HEK293 (cell line): ENCODE data around the gene INTS7.

Experiments
- GLIS2 ChIP-seq: fragments of 450-650 bp; formaldehyde crosslinking; IDR thresholded peaks from 2 replicates; pipeline ENCODE4 v1.5.1; 2016; ENCODE audit warnings: missing biosample characterization, missing genetic modification characterization
- KLF9 ChIP-seq: fragments of 450-650 bp; formaldehyde crosslinking; IDR thresholded peaks from 2 replicates; pipeline ENCODE4 v1.5.1; 2016; ENCODE audit warnings: missing biosample characterization, missing genetic modification characterization, low read depth
- OVOL3 ChIP-seq: fragments of 450-650 bp; formaldehyde crosslinking; IDR thresholded peaks from 2 replicates; pipeline ENCODE4 v1.5.1; 2016; ENCODE audit warnings: missing biosample characterization, missing genetic modification characterization
- ZBTB21 ChIP-seq: fragments of 450-650 bp; formaldehyde crosslinking; IDR thresholded peaks from 2 replicates; pipeline ENCODE4 v1.5.1; 2017; ENCODE audit warnings: missing biosample characterization, missing genetic modification characterization
- ZBTB48 ChIP-seq: fragments of 450-650 bp; formaldehyde crosslinking; IDR thresholded peaks from 2 replicates; pipeline ENCODE4 v1.5.1; 2016; ENCODE audit warnings: missing biosample characterization, missing genetic modification characterization
- ZNF132 ChIP-seq: fragments of 450-650 bp; formaldehyde crosslinking; IDR thresholded peaks from 2 replicates; pipeline ENCODE4 v1.5.1; 2017; ENCODE audit warnings: missing biosample characterization, missing genetic modification characterization, borderline replicate concordance
- ZNF148 ChIP-seq: fragments of 450-650 bp; formaldehyde crosslinking; IDR thresholded peaks from 2 replicates; pipeline ENCODE4 v1.5.0; 2017; ENCODE audit warnings: missing biosample characterization, missing genetic modification characterization, borderline replicate concordance
- ZNF16 ChIP-seq: fragments of 450-650 bp; formaldehyde crosslinking; IDR thresholded peaks from 2 replicates; pipeline ENCODE4 v1.5.1; 2016; ENCODE audit warnings: low read depth, missing biosample characterization, missing genetic modification characterization
- ZNF19 ChIP-seq: fragments of 450-650 bp; formaldehyde crosslinking; IDR thresholded peaks from 2 replicates; pipeline ENCODE4; 2016; ENCODE audit warnings: missing biosample characterization, missing genetic modification characterization, low read depth
- ZNF202 ChIP-seq: fragments of 450-650 bp; formaldehyde crosslinking; IDR thresholded peaks from 2 replicates; pipeline ENCODE4 v1.5.1; 2016; ENCODE audit warnings: missing biosample characterization, missing genetic modification characterization, borderline replicate concordance
- ZNF223 ChIP-seq: fragments of 450-650 bp; formaldehyde crosslinking; IDR thresholded peaks from 2 replicates; pipeline ENCODE4 v1.5.1; 2016; ENCODE audit warnings: missing biosample characterization, missing genetic modification characterization
- ZNF274 ChIP-seq, 2 experiments: fragments of 200-500 bp in 1 of 2; fragments of 450-650 bp in 1 of 2; sonication (Bioruptor generic) in 1 of 2; formaldehyde crosslinking in 1 of 2; IDR thresholded peaks; 2 replicates each; pipeline versions ENCODE4 v1.5.1 to v1.6.1; 2014 to 2016; ENCODE audit warnings: borderline replicate concordance in 1 of 2, inconsistent platforms in 1 of 2, low read length in 1 of 2, missing biosample characterization in 1 of 2, missing genetic modification characterization in 1 of 2
- ZNF391 ChIP-seq: fragments of 450-650 bp; formaldehyde crosslinking; IDR thresholded peaks from 2 replicates; pipeline ENCODE4 v1.5.1; 2016; ENCODE audit warnings: low read depth, missing biosample characterization, missing genetic modification characterization, borderline replicate concordance
- ZNF398 ChIP-seq: fragments of 450-650 bp; formaldehyde crosslinking; IDR thresholded peaks from 2 replicates; pipeline ENCODE4 v1.5.1; 2017; ENCODE audit warnings: missing biosample characterization, missing genetic modification characterization
- ZNF416 ChIP-seq: fragments of 450-650 bp; formaldehyde crosslinking; IDR thresholded peaks from 2 replicates; pipeline ENCODE4 v1.5.1; 2016; ENCODE audit warnings: missing biosample characterization, missing genetic modification characterization
- ZNF514 ChIP-seq: fragments of 450-650 bp; formaldehyde crosslinking; IDR thresholded peaks from 2 replicates; pipeline ENCODE4 v1.5.1; 2016; ENCODE audit warnings: missing biosample characterization, missing genetic modification characterization
- ZNF571 ChIP-seq: fragments of 450-650 bp; formaldehyde crosslinking; IDR thresholded peaks from 2 replicates; pipeline ENCODE4 v1.5.0; 2017; ENCODE audit warnings: missing biosample characterization, missing genetic modification characterization
- ZNF585B ChIP-seq: fragments of 450-650 bp; formaldehyde crosslinking; IDR thresholded peaks from 2 replicates; pipeline ENCODE4 v1.5.1; 2016; ENCODE audit warnings: missing biosample characterization, missing genetic modification characterization
- ZNF596 ChIP-seq: fragments of 450-650 bp; IDR thresholded peaks from 2 replicates; pipeline ENCODE4 v1.5.0; 2018; ENCODE audit warnings: missing biosample characterization, mild to moderate bottlenecking, missing genetic modification characterization, moderate library complexity
- ZNF621 ChIP-seq: fragments of 450-650 bp; formaldehyde crosslinking; IDR thresholded peaks from 2 replicates; pipeline ENCODE4 v1.5.1; 2017; ENCODE audit warnings: missing biosample characterization, missing genetic modification characterization
- ZNF645 ChIP-seq: fragments of 450-650 bp; formaldehyde crosslinking; IDR thresholded peaks from 2 replicates; pipeline ENCODE4; 2016; ENCODE audit warnings: missing biosample characterization, missing genetic modification characterization
- ZNF658 ChIP-seq: fragments of 450-650 bp; formaldehyde crosslinking; IDR thresholded peaks from 2 replicates; pipeline ENCODE4; 2016; ENCODE audit warnings: missing biosample characterization, missing genetic modification characterization
- TF ChIP-seq, protein P1 (sequence below): fragments of 450-650 bp; formaldehyde crosslinking; IDR thresholded peaks from 2 replicates; pipeline ENCODE4 v1.5.1; 2016; ENCODE audit warnings: missing biosample characterization, missing genetic modification characterization, low read depth
- TF ChIP-seq, protein P2 (sequence below): fragments of 450-650 bp; formaldehyde crosslinking; IDR thresholded peaks from 2 replicates; pipeline ENCODE4 v1.5.1; 2017; ENCODE audit warnings: missing biosample characterization, missing genetic modification characterization
- TF ChIP-seq, protein P3 (sequence below): fragments of 450-650 bp; formaldehyde crosslinking; IDR thresholded peaks from 2 replicates; pipeline ENCODE4 v1.5.1; 2017; ENCODE audit warnings: missing biosample characterization, missing genetic modification characterization
- TF ChIP-seq, protein P4 (sequence below): fragments of 450-650 bp; formaldehyde crosslinking; IDR thresholded peaks from 2 replicates; pipeline ENCODE4 v1.5.1; 2016; ENCODE audit warnings: missing biosample characterization, missing genetic modification characterization

INTS7 gene

GRCh38 chr1:212035123-212035834, at the start of gene INTS7, which contains the start of gene DTL (continued):
- TF ChIP-seq ZNF148 (tag by site-specific recombination) = no peak
- no peak for TF ChIP-seq ZNF19
- no peak for TF ChIP-seq ZNF621 (tag by site-specific recombination)
- no peak for TF ChIP-seq ZNF416 (tag by site-specific recombination)
- no peak for TF ChIP-seq ZNF571 (tag by site-specific recombination)
- TF ChIP-seq, protein P1, sequence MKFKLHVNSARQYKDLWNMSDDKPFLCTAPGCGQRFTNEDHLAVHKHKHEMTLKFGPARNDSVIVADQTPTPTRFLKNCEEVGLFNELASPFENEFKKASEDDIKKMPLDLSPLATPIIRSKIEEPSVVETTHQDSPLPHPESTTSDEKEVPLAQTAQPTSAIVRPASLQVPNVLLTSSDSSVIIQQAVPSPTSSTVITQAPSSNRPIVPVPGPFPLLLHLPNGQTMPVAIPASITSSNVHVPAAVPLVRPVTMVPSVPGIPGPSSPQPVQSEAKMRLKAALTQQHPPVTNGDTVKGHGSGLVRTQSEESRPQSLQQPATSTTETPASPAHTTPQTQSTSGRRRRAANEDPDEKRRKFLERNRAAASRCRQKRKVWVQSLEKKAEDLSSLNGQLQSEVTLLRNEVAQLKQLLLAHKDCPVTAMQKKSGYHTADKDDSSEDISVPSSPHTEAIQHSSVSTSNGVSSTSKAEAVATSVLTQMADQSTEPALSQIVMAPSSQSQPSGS = peak; percentile 93
- no peak for TF ChIP-seq ZNF132
- peak; percentile 64; the same call in 1 of the 2 replicates for TF ChIP-seq KLF9 (tag by site-specific recombination)
- TF ChIP-seq GLIS2 (tag by site-specific recombination) = peak; percentile 87
- TF ChIP-seq ZNF658 = no peak
- TF ChIP-seq, protein P2, sequence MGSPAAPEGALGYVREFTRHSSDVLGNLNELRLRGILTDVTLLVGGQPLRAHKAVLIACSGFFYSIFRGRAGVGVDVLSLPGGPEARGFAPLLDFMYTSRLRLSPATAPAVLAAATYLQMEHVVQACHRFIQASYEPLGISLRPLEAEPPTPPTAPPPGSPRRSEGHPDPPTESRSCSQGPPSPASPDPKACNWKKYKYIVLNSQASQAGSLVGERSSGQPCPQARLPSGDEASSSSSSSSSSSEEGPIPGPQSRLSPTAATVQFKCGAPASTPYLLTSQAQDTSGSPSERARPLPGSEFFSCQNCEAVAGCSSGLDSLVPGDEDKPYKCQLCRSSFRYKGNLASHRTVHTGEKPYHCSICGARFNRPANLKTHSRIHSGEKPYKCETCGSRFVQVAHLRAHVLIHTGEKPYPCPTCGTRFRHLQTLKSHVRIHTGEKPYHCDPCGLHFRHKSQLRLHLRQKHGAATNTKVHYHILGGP (tag by site-specific recombination) = no peak
- TF ChIP-seq ZNF223 (tag by site-specific recombination) = no peak
- no peak for TF ChIP-seq ZNF398 (tag by site-specific recombination)
- no peak for TF ChIP-seq ZNF596 (tag by site-specific recombination)
- TF ChIP-seq, protein P3, sequence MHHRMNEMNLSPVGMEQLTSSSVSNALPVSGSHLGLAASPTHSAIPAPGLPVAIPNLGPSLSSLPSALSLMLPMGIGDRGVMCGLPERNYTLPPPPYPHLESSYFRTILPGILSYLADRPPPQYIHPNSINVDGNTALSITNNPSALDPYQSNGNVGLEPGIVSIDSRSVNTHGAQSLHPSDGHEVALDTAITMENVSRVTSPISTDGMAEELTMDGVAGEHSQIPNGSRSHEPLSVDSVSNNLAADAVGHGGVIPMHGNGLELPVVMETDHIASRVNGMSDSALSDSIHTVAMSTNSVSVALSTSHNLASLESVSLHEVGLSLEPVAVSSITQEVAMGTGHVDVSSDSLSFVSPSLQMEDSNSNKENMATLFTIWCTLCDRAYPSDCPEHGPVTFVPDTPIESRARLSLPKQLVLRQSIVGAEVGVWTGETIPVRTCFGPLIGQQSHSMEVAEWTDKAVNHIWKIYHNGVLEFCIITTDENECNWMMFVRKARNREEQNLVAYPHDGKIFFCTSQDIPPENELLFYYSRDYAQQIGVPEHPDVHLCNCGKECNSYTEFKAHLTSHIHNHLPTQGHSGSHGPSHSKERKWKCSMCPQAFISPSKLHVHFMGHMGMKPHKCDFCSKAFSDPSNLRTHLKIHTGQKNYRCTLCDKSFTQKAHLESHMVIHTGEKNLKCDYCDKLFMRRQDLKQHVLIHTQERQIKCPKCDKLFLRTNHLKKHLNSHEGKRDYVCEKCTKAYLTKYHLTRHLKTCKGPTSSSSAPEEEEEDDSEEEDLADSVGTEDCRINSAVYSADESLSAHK = 0 out of 2 replicates have a peak, but pooled peaks have one; percentile 12
- TF ChIP-seq ZBTB48 = no peak
- no peak for TF ChIP-seq OVOL3
- peak; percentile 57 for TF ChIP-seq ZBTB21 (tag by site-specific recombination)
- TF ChIP-seq ZNF391 (tag by site-specific recombination) = peak; percentile 84; the same call in 1 of the 2 replicates
- no peak for TF ChIP-seq ZNF514 (tag by site-specific recombination)
- TF ChIP-seq, protein P4, sequence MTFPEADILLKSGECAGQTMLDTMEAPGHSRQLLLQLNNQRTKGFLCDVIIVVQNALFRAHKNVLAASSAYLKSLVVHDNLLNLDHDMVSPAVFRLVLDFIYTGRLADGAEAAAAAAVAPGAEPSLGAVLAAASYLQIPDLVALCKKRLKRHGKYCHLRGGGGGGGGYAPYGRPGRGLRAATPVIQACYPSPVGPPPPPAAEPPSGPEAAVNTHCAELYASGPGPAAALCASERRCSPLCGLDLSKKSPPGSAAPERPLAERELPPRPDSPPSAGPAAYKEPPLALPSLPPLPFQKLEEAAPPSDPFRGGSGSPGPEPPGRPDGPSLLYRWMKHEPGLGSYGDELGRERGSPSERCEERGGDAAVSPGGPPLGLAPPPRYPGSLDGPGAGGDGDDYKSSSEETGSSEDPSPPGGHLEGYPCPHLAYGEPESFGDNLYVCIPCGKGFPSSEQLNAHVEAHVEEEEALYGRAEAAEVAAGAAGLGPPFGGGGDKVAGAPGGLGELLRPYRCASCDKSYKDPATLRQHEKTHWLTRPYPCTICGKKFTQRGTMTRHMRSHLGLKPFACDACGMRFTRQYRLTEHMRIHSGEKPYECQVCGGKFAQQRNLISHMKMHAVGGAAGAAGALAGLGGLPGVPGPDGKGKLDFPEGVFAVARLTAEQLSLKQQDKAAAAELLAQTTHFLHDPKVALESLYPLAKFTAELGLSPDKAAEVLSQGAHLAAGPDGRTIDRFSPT (tag by site-specific recombination) = peak; percentile 53; the same call in 1 of the 2 replicates
- peak; percentile 29; the same call in 1 of the 2 replicates for TF ChIP-seq ZNF16 (tag by site-specific recombination)
- no peak for TF ChIP-seq ZNF645 (tag by site-specific recombination)
- no peak for TF ChIP-seq ZNF202
- no peak for TF ChIP-seq ZNF585B (tag by site-specific recombination)
- no peak for TF ChIP-seq ZNF274 (IDR thresholded peaks at IDR 0.05; ENCODE audit: low read length)
- TF ChIP-seq ZNF274 (tag by site-specific recombination; IDR thresholded peaks at IDR 0.05; ENCODE audit: borderline replicate concordance) = no peak
